CD14-positive monocyte (primary cell): ENCODE results near the gene ARID1B. TPM values are rescaled to one million over a fixed set of nuclear protein-coding genes. Genes with fewer than 3 reads are reported as not detected.

Source experiments
- DNase-seq, 3 donors: peaks; one replicate each; pipeline ENCODE4 v3.0.0-alpha.2; 2011 to 2022
- H2AFZ ChIP-seq: 2 replicates; pipeline ENCODE4 v1.6.0; 2012; ENCODE audit warnings: mild to moderate bottlenecking, low read depth, low read length, inconsistent platforms; ENCODE audit not compliant: insufficient read depth, poor library complexity, severe bottlenecking
- H3K27ac ChIP-seq, 2 donors: 1 replicate in 1 of 2; 2 replicates in 1 of 2; pipeline ENCODE4 v1.5.1; 2012 to 2013; ENCODE audit warnings: low read length in 2 of 2, control low read depth in 1 of 2, inconsistent platforms in 1 of 2, low read depth in 1 of 2, mild to moderate bottlenecking in 1 of 2
- H3K27me3 ChIP-seq, 2 donors: one replicate each; pipeline versions ENCODE4 v1.6.0 to v1.6.1; 2011 to 2013; ENCODE audit warnings: low read length in 2 of 2; ENCODE audit not compliant: control insufficient read depth in 2 of 2, insufficient read depth in 2 of 2
- H3K36me3 ChIP-seq, 2 donors: replicated peaks in 1 of 2; 1 replicate in 1 of 2; 2 replicates in 1 of 2; pipeline versions ENCODE4 v1.5.1 to v1.6.1; 2012 to 2013; ENCODE audit warnings: low read length in 2 of 2, control low read depth in 1 of 2, inconsistent platforms in 1 of 2, mild to moderate bottlenecking in 1 of 2; ENCODE audit not compliant: insufficient read depth in 2 of 2, control insufficient read depth in 1 of 2
- H3K4me1 ChIP-seq, 2 donors: 1 replicate in 1 of 2; 2 replicates in 1 of 2; pipeline versions ENCODE4 v1.5.1 to v1.6.1; 2012 to 2013; ENCODE audit warnings: low read length in 2 of 2, control low read depth in 1 of 2, inconsistent platforms in 1 of 2, mild to moderate bottlenecking in 1 of 2, moderate library complexity in 1 of 2; ENCODE audit not compliant: insufficient read depth in 2 of 2, control insufficient read depth in 1 of 2
- H3K4me2 ChIP-seq: replicated peaks from 2 replicates; pipeline ENCODE3; 2012; ENCODE audit warnings: low read length, moderate library complexity, mild to moderate bottlenecking; ENCODE audit not compliant: poor library complexity, severe bottlenecking; ENCODE audit errors: extremely low read depth
- H3K4me3 ChIP-seq, 3 experiments: fragments of 200-600 bp in 1 of 3; sonication (generic) in 1 of 3; replicated peaks in 1 of 3; 1 replicate in 2 of 3; 2 replicates in 1 of 3; pipeline ENCODE4 v1.5.1; 2011 to 2013; ENCODE audit warnings: low read length in 3 of 3, mild to moderate bottlenecking in 3 of 3, control low read depth in 2 of 3, low read depth in 2 of 3, inconsistent platforms in 1 of 3, moderate library complexity in 1 of 3
- H3K79me2 ChIP-seq: 2 replicates; pipeline ENCODE4 v1.6.0; 2012; ENCODE audit warnings: mild to moderate bottlenecking, control low read depth, inconsistent platforms, low read length, moderate library complexity; ENCODE audit not compliant: insufficient read depth
- H3K9ac ChIP-seq: 2 replicates; pipeline ENCODE4 v1.6.0; 2017; ENCODE audit warnings: low read length, mild to moderate bottlenecking; ENCODE audit not compliant: insufficient read depth, poor library complexity, severe bottlenecking
- H3K9me3 ChIP-seq, 2 donors: replicated peaks in 1 of 2; 1 replicate in 1 of 2; 2 replicates in 1 of 2; pipeline versions ENCODE4 v1.5.1 to v1.6.1; 2012 to 2013; ENCODE audit warnings: low read length in 2 of 2, control low read depth in 1 of 2; ENCODE audit not compliant: control insufficient read depth in 1 of 2, insufficient read depth in 1 of 2
- H4K20me1 ChIP-seq: 2 replicates; pipeline ENCODE4 v1.6.0; 2012; ENCODE audit warnings: mild to moderate bottlenecking, low read length, control low read depth, moderate library complexity; ENCODE audit not compliant: insufficient read depth
- H3K27ac Mint-ChIP-seq, 7 donors: one replicate each; pipeline ENCODE4 v1.8.0; 2020; ENCODE audit warnings: mild to moderate bottlenecking in 7 of 7, mixed read lengths in 7 of 7, moderate library complexity in 6 of 7, inconsistent platforms in 2 of 7
- H3K27me3 Mint-ChIP-seq, 3 donors: one replicate each; pipeline ENCODE4 v1.8.0; 2021 to 2022; ENCODE audit warnings: low read depth in 3 of 3, mild to moderate bottlenecking in 3 of 3, mixed read lengths in 3 of 3, moderate library complexity in 3 of 3, inconsistent platforms in 1 of 3
- H3K36me3 Mint-ChIP-seq, 2 donors: one replicate each; pipeline ENCODE4 v1.8.0; 2020; ENCODE audit warnings: mixed read lengths in 2 of 2, inconsistent platforms in 1 of 2, mild to moderate bottlenecking in 1 of 2
- H3K4me1 Mint-ChIP-seq: one replicate; pipeline ENCODE4 v1.8.0; 2020; ENCODE audit warnings: mild to moderate bottlenecking, mixed read lengths
- H3K4me3 Mint-ChIP-seq, 2 donors: one replicate each; pipeline ENCODE4 v1.8.0; 2020; ENCODE audit warnings: mild to moderate bottlenecking in 2 of 2, mixed read lengths in 2 of 2, moderate library complexity in 1 of 2
- H3K9me3 Mint-ChIP-seq, 7 donors: one replicate each; pipeline ENCODE4 v1.8.0; 2020 to 2022; ENCODE audit warnings: mixed read lengths in 7 of 7, mild to moderate bottlenecking in 6 of 7, moderate library complexity in 6 of 7, inconsistent platforms in 2 of 7
- WGBS: methylation state at CpG from one replicate; pipeline ENCODE4 v1.1.5; 2013; ENCODE audit warnings: missing lambda C conversion rate; ENCODE audit not compliant: insufficient coverage; 5-methylcytosine and 5-hydroxymethylcytosine counted together
- intact Hi-C, 2 donors: fragments of 100-400 bp; cut with micrococcal nuclease; formaldehyde crosslinking; loops; one replicate each; pipeline versions ENCODE4 v1.15.0 to v1.15.1; 2023
- polyA plus RNA-seq, 3 donors: library from polyadenylated mRNA; depleted of rRNA in 1 of 3; unstranded in 2 of 3; stranded (reverse) in 1 of 3; fragments of 300-500 nt in 2 of 3; fragments of >200 nt in 1 of 3; fragmentation: Illumina TruSeq in 2 of 3; gene quantifications; 1 replicate in 2 of 3; 2 replicates in 1 of 3; pipeline ENCODE4 v1.2.3, GENCODE V29; 2012 to 2021
- TF ChIP-seq, protein P1 (sequence below): fragments of 200-600 bp; IDR thresholded peaks from one replicate; pipeline ENCODE4 v1.8.0; 2022; ENCODE audit warnings: antibody characterized with exemption, mild to moderate bottlenecking

ARID1B gene
- polyA plus RNA-seq, 3 donors = 3.2 to 22.1 (median 3.8) TPM

DNA sequence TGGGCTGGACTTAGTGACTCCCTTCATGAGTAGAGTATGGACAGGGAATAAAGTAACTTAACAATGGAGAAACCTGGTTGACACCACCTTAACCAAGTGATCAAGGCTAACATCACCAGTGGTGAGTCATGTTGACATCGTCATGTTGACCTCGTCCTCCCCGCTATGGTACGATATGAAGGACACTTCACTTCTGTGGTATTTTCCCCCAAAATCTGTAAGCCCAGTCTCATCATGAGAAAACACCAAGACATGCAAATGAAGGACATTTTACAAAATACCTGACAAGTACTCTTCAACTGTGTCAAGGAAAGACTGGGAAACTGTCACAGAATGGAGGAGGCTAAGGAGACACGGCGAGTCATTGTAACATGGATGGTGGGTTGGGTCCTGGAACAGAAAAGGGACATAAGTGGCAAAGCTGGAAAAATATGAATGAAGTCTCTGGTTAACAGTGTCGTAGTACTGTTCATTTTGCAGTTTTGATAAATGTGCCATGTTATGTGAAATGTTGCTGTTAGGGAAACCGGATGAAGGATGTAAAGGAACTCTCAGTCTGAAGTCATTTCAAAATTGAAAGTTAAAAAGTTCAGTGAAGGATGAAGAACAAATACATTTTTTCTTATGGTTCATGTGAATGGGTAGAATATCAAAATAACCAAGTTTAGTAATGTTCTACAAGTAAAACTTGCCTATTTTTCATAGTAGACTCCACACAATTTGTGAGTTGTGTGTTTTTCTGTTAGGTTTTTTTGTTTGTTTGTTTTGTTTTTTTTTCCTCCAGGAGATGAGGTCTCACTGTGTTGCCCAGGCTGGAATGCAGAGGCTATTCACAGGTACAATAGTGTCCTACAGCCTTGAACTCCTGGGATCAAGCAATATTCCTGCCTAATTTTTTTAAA lies 298.6 kb downstream of the ARID1B start:
- Histone ChIP-seq H3K27ac (no peak overlapping the region), H3K9me3 (no peaks in the 10 kb centered on the region), H3K27me3 (no peaks in the 10 kb centered on the region), H3K4me1 (no peaks in the 10 kb centered on the region), H3K4me2 (no peak overlapping the region), H3K9ac (no peak overlapping the region), H3K79me2 (peaks cover under 1% of the 10 kb centered on the region), H2AFZ (no peak overlapping the region), H3K4me3 (no peak overlapping the region), H4K20me1 (peaks cover 42% of the 10 kb centered on the region), H3K36me3 (peaks cover 4 to 13% of the 10 kb centered on the region in 2 donors)
- H3K27ac Mint-ChIP-seq = no peak overlapping the region
- intact Hi-C loops = no loop called here
- peaks cover 8 to 13% of the 10 kb centered on the region in 2 donors for H3K36me3 Mint-ChIP-seq
- H3K4me1 Mint-ChIP-seq = peaks cover 8% of the 10 kb centered on the region
- no peak for DNase-seq
- H3K4me3 Mint-ChIP-seq = no peak overlapping the region
- WGBS = 88% methylated on average over 7 of the region's 8 CpGs
- no peaks in the 10 kb centered on the region for H3K9me3 Mint-ChIP-seq
- H3K27me3 Mint-ChIP-seq = peaks cover 0 to 2% (median 0%) of the 10 kb centered on the region in 3 donors
- TF ChIP-seq, protein P1, sequence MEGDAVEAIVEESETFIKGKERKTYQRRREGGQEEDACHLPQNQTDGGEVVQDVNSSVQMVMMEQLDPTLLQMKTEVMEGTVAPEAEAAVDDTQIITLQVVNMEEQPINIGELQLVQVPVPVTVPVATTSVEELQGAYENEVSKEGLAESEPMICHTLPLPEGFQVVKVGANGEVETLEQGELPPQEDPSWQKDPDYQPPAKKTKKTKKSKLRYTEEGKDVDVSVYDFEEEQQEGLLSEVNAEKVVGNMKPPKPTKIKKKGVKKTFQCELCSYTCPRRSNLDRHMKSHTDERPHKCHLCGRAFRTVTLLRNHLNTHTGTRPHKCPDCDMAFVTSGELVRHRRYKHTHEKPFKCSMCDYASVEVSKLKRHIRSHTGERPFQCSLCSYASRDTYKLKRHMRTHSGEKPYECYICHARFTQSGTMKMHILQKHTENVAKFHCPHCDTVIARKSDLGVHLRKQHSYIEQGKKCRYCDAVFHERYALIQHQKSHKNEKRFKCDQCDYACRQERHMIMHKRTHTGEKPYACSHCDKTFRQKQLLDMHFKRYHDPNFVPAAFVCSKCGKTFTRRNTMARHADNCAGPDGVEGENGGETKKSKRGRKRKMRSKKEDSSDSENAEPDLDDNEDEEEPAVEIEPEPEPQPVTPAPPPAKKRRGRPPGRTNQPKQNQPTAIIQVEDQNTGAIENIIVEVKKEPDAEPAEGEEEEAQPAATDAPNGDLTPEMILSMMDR = no peak

DNA sequence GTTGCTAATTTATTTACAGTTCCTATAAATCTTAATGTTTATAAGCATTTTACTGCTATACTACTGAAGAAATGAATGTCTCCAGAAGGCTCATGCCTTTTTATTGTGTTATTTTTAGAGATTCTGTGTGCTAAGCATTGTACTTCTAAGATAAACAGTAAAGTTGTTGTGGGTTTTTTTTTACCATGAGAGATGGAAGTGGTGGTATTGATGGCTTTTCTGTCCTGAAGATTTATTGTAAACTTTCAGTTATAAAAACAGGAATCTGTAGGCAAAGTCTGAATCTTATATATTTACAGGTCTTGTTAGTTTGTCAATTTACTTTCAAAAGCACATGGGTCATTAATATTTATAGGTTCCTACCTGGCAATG lies 299.3 kb downstream of the ARID1B start:
- Histone ChIP-seq H3K9ac (no peak overlapping the region), H2AFZ (no peak overlapping the region), H3K4me1 (no peaks in the 10 kb centered on the region), H3K27me3 (no peaks in the 10 kb centered on the region), H4K20me1 (peaks cover 40% of the 10 kb centered on the region), H3K4me3 (no peak overlapping the region), H3K27ac (no peak overlapping the region), H3K9me3 (no peaks in the 10 kb centered on the region), H3K79me2 (no peaks in the 10 kb centered on the region), H3K36me3 (peaks cover 4 to 13% of the 10 kb centered on the region in 2 donors), H3K4me2 (no peak overlapping the region)
- Mint-ChIP-seq H3K4me1 (peaks cover 8% of the 10 kb centered on the region), H3K27ac (no peak overlapping the region), H3K4me3 (no peak overlapping the region), H3K27me3 (peaks cover 0 to 2% (median 0%) of the 10 kb centered on the region in 3 donors), H3K9me3 (no peaks in the 10 kb centered on the region), H3K36me3 (peaks cover 8 to 13% of the 10 kb centered on the region in 2 donors)
- TF ChIP-seq, protein P1 = no peak
- no peak for DNase-seq
- intact Hi-C loops = no loop called here
